Mesodermal cell (in vitro differentiated cells): ENCODE data around the gene CAMK2D.

Experiments used
- H3K27ac ChIP-seq: 2 replicates; pipeline ENCODE4 v1.7.0; 2013; ENCODE audit warnings: mild to moderate bottlenecking, low read depth, low read length, moderate library complexity; ENCODE audit not compliant: severe bottlenecking
- H3K36me3 ChIP-seq: 2 replicates; pipeline ENCODE4 v1.7.1; 2013; ENCODE audit warnings: mild to moderate bottlenecking, low read length, moderate library complexity; ENCODE audit not compliant: control insufficient read depth, insufficient read depth
- H3K4me1 ChIP-seq: one replicate; pipeline ENCODE4 v1.7.1; 2013; ENCODE audit warnings: mild to moderate bottlenecking, low read length; ENCODE audit not compliant: insufficient read depth, control insufficient read depth, poor library complexity, severe bottlenecking
- H3K4me3 ChIP-seq: 2 replicates; pipeline ENCODE4 v1.7.0; 2013; ENCODE audit warnings: low read length, control low read depth, mild to moderate bottlenecking; ENCODE audit not compliant: insufficient read depth, poor library complexity, severe bottlenecking; ENCODE audit errors: extremely low read depth
- H3K9me3 ChIP-seq: 2 replicates; pipeline ENCODE4 v1.7.1; 2013; ENCODE audit warnings: mild to moderate bottlenecking, low read length, moderate library complexity; ENCODE audit not compliant: control insufficient read depth
- WGBS, 2 experiments: methylation state at CpG; one replicate each; pipeline ENCODE4 v1.1.5; 2013; ENCODE audit warnings: missing lambda C conversion rate in 2 of 2; ENCODE audit not compliant: insufficient coverage in 2 of 2; 5-methylcytosine and 5-hydroxymethylcytosine counted together

CAMK2D gene

GRCh38 chr4:113480109-113480508 is 281.4 kb downstream of the CAMK2D start:
- Histone ChIP-seq H3K4me3 (no peak overlapping the region), H3K9me3 (peaks cover 13% of the 10 kb centered on the region), H3K36me3 (peaks cover 16% of the 10 kb centered on the region), H3K27ac (no peak overlapping the region), H3K4me1 (peaks cover 7% of the 10 kb centered on the region)
- WGBS, 2 experiments = 92 to 100% methylated on average over 4 to 5 of the region's 12 CpGs

- peaks cover 14% of the 10 kb centered on the region for H3K36me3 ChIP-seq
- H3K9me3 ChIP-seq = peaks cover 13% of the 10 kb centered on the region
- WGBS, 2 experiments = 100% methylated on average over 1 of the region's 2 CpGs; no CpG with 5 or more reads in 1 of the 2 experiments
- peaks cover 7% of the 10 kb centered on the region for H3K4me1 ChIP-seq
- no peak overlapping the region for H3K27ac ChIP-seq
- no peak overlapping the region for H3K4me3 ChIP-seq
Measured at GRCh38 chr4:113478032-113478431, 283.5 kb downstream of the CAMK2D start.

- Histone ChIP-seq H3K27ac (no peak overlapping the region), H3K4me1 (peaks cover 7% of the 10 kb centered on the region), H3K4me3 (no peak overlapping the region), H3K9me3 (peaks cover 13% of the 10 kb centered on the region), H3K36me3 (peaks cover 14% of the 10 kb centered on the region)
- 88 to 89% methylated on average over 1 of the region's 2 CpGs for WGBS, 2 experiments
Measured at GRCh38 chr4:113476800-113477199, 284.7 kb downstream of the CAMK2D start.

DNA sequence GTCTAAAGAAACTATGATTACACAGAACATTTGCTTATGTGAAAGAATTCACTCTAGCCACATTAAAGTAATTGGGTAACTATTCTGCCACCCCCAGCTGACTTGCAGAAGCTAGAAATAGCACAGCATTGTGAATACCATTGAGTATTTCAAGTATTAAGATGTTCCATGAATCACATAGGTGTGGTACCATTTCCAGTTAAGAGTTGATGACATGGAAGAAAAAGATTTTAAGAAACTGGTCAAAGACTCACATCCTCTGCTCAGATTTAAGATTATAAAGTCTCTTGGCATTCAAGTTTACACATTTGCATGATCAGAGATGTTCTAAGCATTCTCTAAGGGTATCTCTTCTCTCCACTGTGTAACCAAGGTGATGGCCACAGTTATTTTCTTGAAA is 287.5 kb downstream of the CAMK2D start:
- Histone ChIP-seq H3K9me3 (peaks cover 13% of the 10 kb centered on the region), H3K27ac (no peak overlapping the region), H3K4me3 (no peak overlapping the region), H3K4me1 (peaks cover 20% of the 10 kb centered on the region), H3K36me3 (peaks cover 14% of the 10 kb centered on the region)

DNA sequence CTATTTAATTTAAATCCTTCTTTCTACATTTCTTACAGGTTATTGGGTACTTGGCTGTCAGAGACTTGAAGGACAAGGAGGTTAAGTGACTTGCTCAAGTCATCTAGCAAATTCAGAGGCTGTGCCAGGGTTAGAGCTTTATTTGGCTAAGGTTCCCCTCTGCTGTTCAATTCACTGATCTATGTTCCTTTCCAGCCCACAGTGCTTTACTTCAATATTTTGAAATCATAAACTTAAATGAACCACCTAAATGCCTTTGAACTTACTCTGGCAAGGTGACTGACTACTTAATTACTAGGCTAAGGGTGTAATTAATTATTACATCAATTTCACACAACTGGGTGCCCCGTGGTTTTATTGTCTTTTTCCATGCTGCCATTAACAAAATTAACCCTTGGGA is 288.7 kb downstream of the CAMK2D start:
- Histone ChIP-seq H3K27ac (no peak overlapping the region), H3K4me1 (peaks cover 29% of the 10 kb centered on the region), H3K9me3 (peaks cover 13% of the 10 kb centered on the region), H3K36me3 (peaks cover 14% of the 10 kb centered on the region), H3K4me3 (no peak overlapping the region)
- WGBS, 2 experiments = no CpG with 5 or more reads among the region's 1 CpG

GRCh38 chr4:113471146-113471860 is 290.2 kb downstream of the CAMK2D start:
- Histone ChIP-seq H3K4me1 (peaks cover 40% of the 10 kb centered on the region), H3K36me3 (peaks cover 6% of the 10 kb centered on the region), H3K27ac (no peak overlapping the region), H3K9me3 (peaks cover 4% of the 10 kb centered on the region), H3K4me3 (no peak overlapping the region)
- 86 to 90% methylated on average over 4 of the region's 4 CpGs for WGBS, 2 experiments

- WGBS, 2 experiments = 92 to 94% methylated on average over 1 of the region's 1 CpG
- no peaks in the 10 kb centered on the region for H3K9me3 ChIP-seq
- H3K36me3 ChIP-seq = peaks cover 4% of the 10 kb centered on the region
- H3K4me1 ChIP-seq = peaks cover 33% of the 10 kb centered on the region
- H3K4me3 ChIP-seq = no peak overlapping the region
- peak overlapping the region; percentile 98 for H3K27ac ChIP-seq
Measured at GRCh38 chr4:113469926-113470325, 291.6 kb downstream of the CAMK2D start.

- Histone ChIP-seq H3K36me3 (peaks cover 9% of the 10 kb centered on the region), H3K4me3 (no peak overlapping the region), H3K27ac (peak overlapping the region; percentile 98), H3K4me1 (peaks cover 33% of the 10 kb centered on the region), H3K9me3 (no peaks in the 10 kb centered on the region)
- WGBS, 2 experiments = 100% methylated on average over 1 of the region's 1 CpG
Measured at GRCh38 chr4:113469023-113469390, 292.5 kb downstream of the CAMK2D start.

DNA sequence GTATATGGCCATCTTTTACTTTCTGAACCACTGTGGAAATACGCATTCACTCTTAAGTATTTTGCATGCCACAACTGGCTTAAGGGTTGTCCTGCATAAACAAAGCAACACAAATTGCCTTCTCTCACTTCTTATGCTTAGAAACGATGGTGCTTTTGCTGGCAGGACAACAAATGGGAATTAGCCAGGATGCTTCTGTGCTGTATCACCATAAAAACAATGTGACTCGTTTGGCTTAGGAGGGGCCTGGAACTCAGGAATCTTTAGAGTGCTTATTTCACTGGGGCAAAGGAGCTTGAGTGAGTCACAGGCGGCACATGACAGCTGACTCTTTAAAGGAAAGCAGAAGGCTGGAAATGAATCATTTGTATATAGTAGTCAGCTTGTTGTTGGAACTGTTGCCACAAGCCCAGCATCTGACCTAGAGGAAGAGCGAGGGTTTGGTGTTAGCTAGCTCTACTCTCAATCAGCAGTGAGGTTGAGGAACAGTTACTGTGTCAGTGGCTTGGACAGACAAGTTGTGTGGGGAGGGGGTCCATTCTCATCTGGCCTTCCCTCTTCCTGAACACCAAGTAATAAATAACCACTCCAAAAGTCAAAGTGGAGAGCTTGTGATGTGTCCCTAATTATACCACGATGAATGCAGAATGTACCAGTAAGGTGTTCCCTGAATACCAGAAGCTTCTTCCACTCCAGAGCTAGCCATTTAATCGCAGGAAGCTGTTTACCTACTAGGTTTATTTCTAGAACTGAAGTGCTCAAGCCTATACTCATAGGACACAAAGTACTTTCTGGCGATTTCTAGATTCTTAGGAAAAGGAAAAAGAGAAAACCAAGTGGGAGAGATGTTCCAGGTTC is 293.1 kb downstream of the CAMK2D start:
- Histone ChIP-seq H3K36me3 (peaks cover 9% of the 10 kb centered on the region), H3K9me3 (no peaks in the 10 kb centered on the region), H3K27ac (peak overlapping the region; percentile 98), H3K4me3 (peak overlapping the region; percentile 11), H3K4me1 (peaks cover 33% of the 10 kb centered on the region)
- WGBS, 2 experiments = 22 to 27% methylated on average over 4 to 5 of the region's 8 CpGs

DNA sequence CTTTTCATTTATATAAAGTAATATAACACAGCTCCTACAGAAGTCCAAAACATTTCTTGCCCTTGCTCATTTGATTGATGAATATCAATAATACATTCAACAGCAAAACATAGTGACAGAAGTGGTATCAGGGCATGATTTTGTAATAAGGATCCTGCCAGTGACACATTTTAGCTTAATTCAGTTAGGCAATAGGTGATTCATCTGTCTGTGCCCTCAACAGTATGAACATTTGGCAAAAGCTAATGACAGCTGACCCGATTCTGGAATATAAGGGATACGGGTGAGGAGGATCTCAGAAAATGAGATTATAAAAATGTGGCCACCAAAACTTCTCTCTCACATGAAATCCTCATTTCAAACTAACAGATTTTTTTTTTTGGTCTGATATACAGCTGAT is 294.0 kb downstream of the CAMK2D start:
- no CpG with 5 or more reads among the region's 2 CpGs for WGBS, 2 experiments
- Histone ChIP-seq H3K4me3 (peak overlapping the region; percentile 11), H3K9me3 (no peaks in the 10 kb centered on the region), H3K36me3 (peaks cover 9% of the 10 kb centered on the region), H3K27ac (peak overlapping the region; percentile 98), H3K4me1 (peaks cover 33% of the 10 kb centered on the region)

GRCh38 chr4:113462286-113462685 is 299.3 kb downstream of the CAMK2D start:
- Histone ChIP-seq H3K9me3 (no peaks in the 10 kb centered on the region), H3K27ac (no peak overlapping the region), H3K4me3 (no peak overlapping the region), H3K4me1 (peaks cover 6% of the 10 kb centered on the region), H3K36me3 (peaks cover 28% of the 10 kb centered on the region)
- WGBS, 2 experiments = no CpG with 5 or more reads among the region's 1 CpG
